GM12878 (cell line): ENCODE results near the gene SH2D6. TPM values are rescaled to one million over a fixed set of nuclear protein-coding genes. Genes with fewer than 3 reads are reported as not detected.

Source experiments
- ATAC-seq: fragments of 200-7000 bp; cut with Tn5 transposase; 3 replicates; pipeline ENCODE4 v1.9.1; 2020; ENCODE audit warnings: mild to moderate bottlenecking, moderate library complexity
- BruUV-seq: library from RNA; stranded (reverse); fragments of 400-500 nt; replicated peaks from 2 replicates; lab custom pipeline; 2021; lab: Mats Ljungman, UMichigan
- CTCF ChIA-PET: fragments of 300-600 bp; sonication (Branson Sonifier 250); formaldehyde crosslinking; extraction: SDS; loops from one replicate; lab custom pipeline; 2021; ENCODE audit warnings: inconsistent platforms; lab: Yijun Ruan, JAX
- POLR2A ChIA-PET: fragments of 350-600 bp; formaldehyde crosslinking; extraction: SDS; loops from one replicate; lab custom pipeline; 2021; ENCODE audit warnings: inconsistent platforms; lab: Charles Lee
- RAD21 ChIA-PET: fragments of 300-600 bp; sonication (Branson Sonifier 250); formaldehyde crosslinking; loops from one replicate; lab custom pipeline; 2023; ENCODE audit warnings: antibody characterized with exemption; ENCODE audit not compliant: unreplicated experiment; lab: Charles Lee
- SMC1A ChIA-PET: fragments of 300-600 bp; sonication (Branson Sonifier 250); formaldehyde crosslinking; loops from one replicate; lab custom pipeline; 2023; ENCODE audit not compliant: unreplicated experiment, uncharacterized antibody; lab: Charles Lee
- DNase-seq: peaks from one replicate; pipeline ENCODE4 v3.0.0-alpha.2; 2011; ENCODE audit warnings: low read depth, low spot score
- FAIRE-seq: peaks from 3 replicates; lab custom pipeline; 2011; peaks lifted over from hg19 to GRCh38; lab: Jason Lieb, UNC
- H2AFZ ChIP-seq: 2 replicates; pipeline ENCODE4 v1.6.0; 2011; ENCODE audit warnings: low read depth, low read length, control low read depth; ENCODE audit not compliant: control insufficient read depth
- H3K27ac ChIP-seq: 2 replicates; pipeline ENCODE4 v1.5.1; 2011; ENCODE audit warnings: control low read depth; ENCODE audit not compliant: control insufficient read depth, insufficient read depth
- H3K27me3 ChIP-seq, 2 experiments: replicated peaks in 1 of 2; 2 replicates each; pipeline versions ENCODE4 v1.6.0 to v1.6.1; 2011; ENCODE audit warnings: low read length in 1 of 2; ENCODE audit not compliant: control insufficient read depth in 2 of 2, insufficient read depth in 2 of 2
- H3K36me3 ChIP-seq, 2 experiments: 2 replicates each; pipeline ENCODE4 v1.5.1; 2011; ENCODE audit warnings: low read length in 1 of 2; ENCODE audit not compliant: control insufficient read depth in 2 of 2, insufficient read depth in 2 of 2
- H3K4me1 ChIP-seq: 2 replicates; pipeline ENCODE4 v1.6.1; 2011; ENCODE audit warnings: mild to moderate bottlenecking, low read length, moderate library complexity, mixed read lengths; ENCODE audit not compliant: control insufficient read depth, insufficient read depth
- H3K4me2 ChIP-seq: 2 replicates; pipeline ENCODE4 v1.6.0; 2011; ENCODE audit warnings: control low read depth; ENCODE audit not compliant: control insufficient read depth, insufficient read depth
- H3K4me3 ChIP-seq: fragments of 200-600 bp; sonication (generic); 2 replicates; pipeline ENCODE4 v1.5.1; 2016
- H3K79me2 ChIP-seq: 2 replicates; pipeline ENCODE4 v1.6.0; 2011; ENCODE audit warnings: low read length; ENCODE audit not compliant: control insufficient read depth, insufficient read depth
- H3K9ac ChIP-seq: 2 replicates; pipeline ENCODE4 v1.8.0; 2011; ENCODE audit warnings: low read length, control low read depth, mixed read lengths; ENCODE audit not compliant: control insufficient read depth, insufficient read depth
- H3K9me3 ChIP-seq: replicated peaks from 3 replicates; pipeline ENCODE4 v1.5.1; 2011; ENCODE audit warnings: mild to moderate bottlenecking, low read length; ENCODE audit not compliant: control insufficient read depth, insufficient read depth
- H4K20me1 ChIP-seq: 2 replicates; pipeline ENCODE4 v1.6.0; 2011; ENCODE audit not compliant: control insufficient read depth, insufficient read depth
- CHD1 ChIP-seq: IDR thresholded peaks from 2 replicates; pipeline ENCODE4 v1.6.1; 2012; ENCODE audit warnings: low read depth, low read length, improper control_type of control experiment
- CHD4 ChIP-seq: fragments of 200-600 bp; sonication (generic); IDR thresholded peaks from 2 replicates; pipeline ENCODE4 v1.6.1; 2016; ENCODE audit warnings: mild to moderate bottlenecking
- EED ChIP-seq: sonication (generic); IDR thresholded peaks from 2 replicates; pipeline ENCODE4 v1.6.1; 2016; ENCODE audit warnings: antibody characterized with exemption, low read depth
- IKZF1 ChIP-seq: fragments of 450-650 bp; conservative IDR thresholded peaks from 2 replicates; pipeline ENCODE4 v1.6.1; 2017; ENCODE audit warnings: antibody characterized with exemption, mild to moderate bottlenecking
- MEF2A ChIP-seq: IDR thresholded peaks from 2 replicates; pipeline ENCODE4 v1.6.1; 2011; ENCODE audit warnings: low read depth, mild to moderate bottlenecking, low read length, moderate library complexity; ENCODE audit not compliant: insufficient read depth
- MXI1 ChIP-seq: fragments of 150-350 bp; IDR thresholded peaks from 2 replicates; pipeline ENCODE4 v1.6.1; 2011; ENCODE audit warnings: low read depth, mild to moderate bottlenecking, inconsistent platforms, low read length, improper control_type of control experiment
- NR2C1 ChIP-seq: fragments of 450-650 bp; IDR thresholded peaks from 2 replicates; pipeline ENCODE4 v1.6.1; 2017; ENCODE audit warnings: antibody characterized with exemption, mild to moderate bottlenecking, moderate library complexity
- PAX8 ChIP-seq: fragments of 450-650 bp; IDR thresholded peaks from 2 replicates; pipeline ENCODE4 v1.6.1; 2017; ENCODE audit warnings: mild to moderate bottlenecking, moderate library complexity
- PBX3 ChIP-seq: IDR thresholded peaks from 2 replicates; pipeline ENCODE4 v1.6.1; 2011; ENCODE audit warnings: mild to moderate bottlenecking, low read depth, low read length, moderate library complexity; ENCODE audit not compliant: insufficient replicate concordance
- POLR2A ChIP-seq: IDR thresholded peaks from 2 replicates; pipeline ENCODE4 v1.6.1; 2011; ENCODE audit warnings: low read depth, mild to moderate bottlenecking, low read length
- RCOR1 ChIP-seq: conservative IDR thresholded peaks from 2 replicates; pipeline ENCODE4 v1.6.1; 2012; ENCODE audit warnings: low read depth, low read length, improper control_type of control experiment
- SMAD5 ChIP-seq: IDR thresholded peaks from 2 replicates; pipeline ENCODE4 v1.6.1; 2016; ENCODE audit warnings: antibody characterized with exemption, low read depth
- SREBF1 ChIP-seq: IDR thresholded peaks from 2 replicates; pipeline ENCODE4 v1.6.1; 2012; ENCODE audit warnings: mild to moderate bottlenecking, low read length
- STAT3 ChIP-seq: IDR thresholded peaks from 2 replicates; pipeline ENCODE4 v1.6.1; 2011; ENCODE audit warnings: low read depth, low read length, improper control_type of control experiment
- SUPT20H ChIP-seq: IDR thresholded peaks from 2 replicates; pipeline ENCODE4 v1.6.1; 2011; ENCODE audit warnings: low read depth, mild to moderate bottlenecking, low read length, moderate library complexity, borderline replicate concordance; ENCODE audit not compliant: control insufficient read depth
- SUZ12 ChIP-seq: fragments of 200-600 bp; sonication (generic); IDR thresholded peaks from one replicate; pipeline ENCODE4 v1.6.1; 2018; ENCODE audit warnings: antibody characterized with exemption, mild to moderate bottlenecking; ENCODE audit not compliant: unreplicated experiment
- TAF1 ChIP-seq: IDR thresholded peaks from 2 replicates; pipeline ENCODE4 v1.6.1; 2011; ENCODE audit warnings: mild to moderate bottlenecking, low read depth, low read length, borderline replicate concordance
- TCF3 ChIP-seq: IDR thresholded peaks from 2 replicates; pipeline ENCODE4 v1.6.1; 2012; ENCODE audit warnings: low read depth, mild to moderate bottlenecking, low read length, borderline replicate concordance; ENCODE audit not compliant: insufficient read depth
- ZZZ3 ChIP-seq: IDR thresholded peaks from 2 replicates; pipeline ENCODE4 v1.6.1; 2011; ENCODE audit warnings: low read depth; ENCODE audit not compliant: control insufficient read depth, insufficient read length
- WGBS: methylation state at CpG from one replicate; pipeline ENCODE4 v1.1.6; 2016; ENCODE audit warnings: low lambda C conversion rate; ENCODE audit not compliant: insufficient replicate concordance, insufficient coverage; ENCODE audit errors: missing lambda C conversion rate; 5-methylcytosine and 5-hydroxymethylcytosine counted together
- in situ Hi-C: fragments of 300-500 bp; cut with MboI; formaldehyde crosslinking; loops from 9 replicates; pipeline ENCODE4 v1.14.3; 2018; ENCODE audit warnings: mixed read lengths
- intact Hi-C: fragments of 100-400 bp; cut with micrococcal nuclease; formaldehyde crosslinking; loops from one replicate; pipeline ENCODE4 v1.14.2; 2022; ENCODE audit not compliant: unreplicated experiment
- polyA plus RNA-seq, 11 experiments: library from polyadenylated mRNA; depleted of rRNA in 4 of 11; unstranded in 6 of 11; stranded (reverse) in 5 of 11; fragments of >200 nt; fragmentation: Nextera tagmentation in 4 of 11; fragmentation: Illumina TruSeq in 1 of 11; extraction: Ambion mirVana in 4 of 11; extraction: Trizol in 1 of 11; gene quantifications; 1 replicate in 1 of 11; 2 replicates in 10 of 11; pipeline versions ENCODE4 v1.2.1 to v1.2.3, GENCODE V29; 2011 to 2016; ENCODE audit warnings: inconsistent platforms in 2 of 11, missing spikeins in 2 of 11, low read depth in 1 of 11
- total RNA-seq, 4 experiments: library from RNA; depleted of rRNA in 3 of 4; stranded (reverse); fragments of >200 nt in 3 of 4; fragmentation: Illumina TruSeq in 1 of 4; extraction: Trizol in 1 of 4; gene quantifications; 2 replicates each; pipeline versions ENCODE4 v1.2.1 to v1.2.3, GENCODE V29; 2013 to 2021

The SH2D6 gene
- total and polyA plus RNA-seq, 10 of the 15 experiments (the other 5 are each of a cell fraction or from before 2014, with no cell fraction given): 0.23 to 0.59 (median 0.34) TPM; not detected in 6

GRCh38 chr2:85445316-85446295, 27.1 kb downstream of the SH2D6 start:
- Histone ChIP-seq H4K20me1 (no peaks in the 10 kb centered on the region), H3K27me3 (no peaks in the 10 kb centered on the region), H3K27ac (no peak overlapping the region), H3K4me3 (no peak overlapping the region), H3K4me2 (no peak overlapping the region), H3K9me3 (no peaks in the 10 kb centered on the region), H3K36me3 (no peaks in the 10 kb centered on the region), H3K79me2 (no peaks in the 10 kb centered on the region), H3K9ac (no peak overlapping the region)
- SMC1A ChIA-PET: no interaction called here
- DNase-seq (no peak), FAIRE-seq (no peak), ATAC-seq (no peak)
- no TSS peak for BruUV-seq
- POLR2A ChIA-PET: interaction anchor here (1.0 kb wide), 1 partner anchor 8 kb away, joined by 6 read pairs; no protein-coding TSS in a partner anchor
- WGBS: 44% methylated on average over 5 of the region's 5 CpGs
- in situ Hi-C loops: no loop called here
- intact Hi-C loops: no loop called here
- RAD21 ChIA-PET: no interaction called here
- no peak for TF ChIP-seq NR2C1
- no peak for TF ChIP-seq STAT3
- TF ChIP-seq CHD1: no peak
- no peak for TF ChIP-seq EED
- TF ChIP-seq MEF2A: no peak
- no peak for TF ChIP-seq TCF3
- no peak for TF ChIP-seq MXI1
- no peak for TF ChIP-seq RCOR1
- no peak for TF ChIP-seq PBX3
- no peak for TF ChIP-seq CHD4
- TF ChIP-seq POLR2A: no peak
- TF ChIP-seq SMAD5: no peak
- TF ChIP-seq ZZZ3: no peak
- TF ChIP-seq SUPT20H: no peak
- TF ChIP-seq TAF1: no peak
- TF ChIP-seq IKZF1: no peak
- no peak for TF ChIP-seq SUZ12
- no peak for TF ChIP-seq PAX8
- no peak for TF ChIP-seq SREBF1
- TF ChIP-seq, all 136 proteins: peak for 0
- Histone ChIP-seq H2AFZ (no peak overlapping the region), H3K4me1 (no peaks in the 10 kb centered on the region)
- CTCF ChIA-PET: interaction anchor here (1.1 kb wide), 1 partner anchor 108 kb away, joined by 3 read pairs; no protein-coding TSS in a partner anchor
